Lower lobe of right lung (tissue), 2 donors: ENCODE data around the gene SMG9. TPM values are rescaled to one million over a fixed set of nuclear protein-coding genes. Genes with fewer than 3 reads are reported as not detected.

Experiments used
- ATAC-seq, 2 donors: fragments of 200-7000 bp; cut with Tn5 transposase; one replicate each; pipeline ENCODE4 v1.9.1; 2020 to 2022; ENCODE audit warnings: mild to moderate bottlenecking in 2 of 2, moderate library complexity in 2 of 2
- DNase-seq: peaks from one replicate; pipeline ENCODE4 v3.0.0-alpha.2; 2020
- H3K27ac ChIP-seq: fragments of 200-600 bp; one replicate; pipeline ENCODE4 v1.8.0; 2022
- H3K27me3 ChIP-seq: fragments of 200-600 bp; one replicate; pipeline ENCODE4 v1.8.0; 2022; ENCODE audit warnings: low read depth
- H3K36me3 ChIP-seq: fragments of 200-600 bp; one replicate; pipeline ENCODE4 v1.8.0; 2022; ENCODE audit warnings: mild to moderate bottlenecking
- H3K4me1 ChIP-seq: fragments of 200-600 bp; one replicate; pipeline ENCODE4 v1.8.0; 2022
- H3K4me3 ChIP-seq: fragments of 200-600 bp; one replicate; pipeline ENCODE4 v1.8.0; 2022; ENCODE audit warnings: mild to moderate bottlenecking
- H3K9me3 ChIP-seq: fragments of 200-600 bp; one replicate; pipeline ENCODE4 v1.8.0; 2022
- intact Hi-C: fragments of 100-400 bp; cut with DNase I; formaldehyde crosslinking; loops from one replicate; pipeline ENCODE4 v1.11.0; 2022
- total RNA-seq: library from RNA; stranded (reverse); fragmentation: NEBNext Ultra II Directional; extraction: Animal tissue kit (Norgen Biotek cat#: 25700); gene quantifications from one replicate; pipeline ENCODE4 v1.2.1, GENCODE V29; 2021
- TF ChIP-seq, protein P1 (sequence below): fragments of 200-600 bp; IDR thresholded peaks from one replicate; pipeline ENCODE4 v1.8.0; 2022; ENCODE audit warnings: antibody characterized with exemption, mild to moderate bottlenecking
- donor health status: DM: no; HTN: yes; CAD: no; lungs with severe emphysema.

The SMG9 gene
- total RNA-seq, 1 donor from 2014 or later = 47.3 TPM

GRCh38 chr19:43725468-43725867 is 29.3 kb downstream of the SMG9 start:
- Histone ChIP-seq H3K27ac (no peak overlapping the region), H3K36me3 (peaks cover 26% of the 10 kb centered on the region), H3K4me3 (no peak overlapping the region), H3K9me3 (no peaks in the 10 kb centered on the region), H3K4me1 (peaks cover 9% of the 10 kb centered on the region), H3K27me3 (no peaks in the 10 kb centered on the region)
- TF ChIP-seq, protein P1, sequence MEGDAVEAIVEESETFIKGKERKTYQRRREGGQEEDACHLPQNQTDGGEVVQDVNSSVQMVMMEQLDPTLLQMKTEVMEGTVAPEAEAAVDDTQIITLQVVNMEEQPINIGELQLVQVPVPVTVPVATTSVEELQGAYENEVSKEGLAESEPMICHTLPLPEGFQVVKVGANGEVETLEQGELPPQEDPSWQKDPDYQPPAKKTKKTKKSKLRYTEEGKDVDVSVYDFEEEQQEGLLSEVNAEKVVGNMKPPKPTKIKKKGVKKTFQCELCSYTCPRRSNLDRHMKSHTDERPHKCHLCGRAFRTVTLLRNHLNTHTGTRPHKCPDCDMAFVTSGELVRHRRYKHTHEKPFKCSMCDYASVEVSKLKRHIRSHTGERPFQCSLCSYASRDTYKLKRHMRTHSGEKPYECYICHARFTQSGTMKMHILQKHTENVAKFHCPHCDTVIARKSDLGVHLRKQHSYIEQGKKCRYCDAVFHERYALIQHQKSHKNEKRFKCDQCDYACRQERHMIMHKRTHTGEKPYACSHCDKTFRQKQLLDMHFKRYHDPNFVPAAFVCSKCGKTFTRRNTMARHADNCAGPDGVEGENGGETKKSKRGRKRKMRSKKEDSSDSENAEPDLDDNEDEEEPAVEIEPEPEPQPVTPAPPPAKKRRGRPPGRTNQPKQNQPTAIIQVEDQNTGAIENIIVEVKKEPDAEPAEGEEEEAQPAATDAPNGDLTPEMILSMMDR = no peak
- intact Hi-C loops = no loop called here
- no peak for DNase-seq
- no peak for ATAC-seq

DNA sequence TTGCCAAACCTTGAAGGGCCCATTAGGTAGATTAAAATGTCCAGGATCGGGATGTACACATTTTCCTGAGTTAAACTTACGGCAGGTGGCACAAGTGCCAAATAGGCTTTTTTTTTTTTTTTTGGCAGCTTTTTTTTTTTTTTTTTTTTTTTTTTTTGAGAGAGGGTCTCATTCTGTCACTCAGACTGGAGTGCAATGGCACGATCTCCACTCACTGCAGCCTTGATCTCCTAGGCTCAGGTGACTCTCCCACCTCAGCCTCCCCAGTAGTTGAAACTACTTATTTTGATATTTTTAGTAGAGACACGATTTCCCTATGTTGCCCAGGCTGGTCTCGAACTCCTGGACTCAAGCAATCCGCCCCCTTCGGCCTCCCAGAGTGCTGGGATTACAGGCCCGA is 29.9 kb downstream of the SMG9 start:
- Histone ChIP-seq H3K27ac (no peak overlapping the region), H3K36me3 (peaks cover 20% of the 10 kb centered on the region), H3K4me3 (no peak overlapping the region), H3K4me1 (peaks cover 9% of the 10 kb centered on the region), H3K27me3 (no peaks in the 10 kb centered on the region), H3K9me3 (no peaks in the 10 kb centered on the region)
- DNase-seq = no peak
- TF ChIP-seq, protein P1 = no peak
- intact Hi-C loops = no loop called here
- no peak for ATAC-seq

GRCh38 chr19:43723588-43723987 is 31.2 kb downstream of the SMG9 start:
- intact Hi-C loops = no loop called here
- H3K4me1 ChIP-seq = peaks cover 9% of the 10 kb centered on the region
- TF ChIP-seq, protein P1 = peak; percentile 30
- peaks cover 7% of the 10 kb centered on the region for H3K36me3 ChIP-seq
- H3K27me3 ChIP-seq = no peaks in the 10 kb centered on the region
- H3K9me3 ChIP-seq = no peaks in the 10 kb centered on the region
- DNase-seq (no peak), ATAC-seq (no peak)
- H3K27ac ChIP-seq = no peak overlapping the region
- no peak overlapping the region for H3K4me3 ChIP-seq

GRCh38 chr19:43721469-43722048 is 33.2 kb downstream of the SMG9 start:
- ATAC-seq = no peak
- TF ChIP-seq, protein P1 = no peak

GRCh38 chr19:43720936-43721335 is 33.8 kb downstream of the SMG9 start:
- ATAC-seq (no peak), DNase-seq (no peak)
- no peak overlapping the region for H3K27ac ChIP-seq
- TF ChIP-seq, protein P1 = no peak
- no peak overlapping the region for H3K4me3 ChIP-seq
- H3K9me3 ChIP-seq = no peaks in the 10 kb centered on the region
- H3K27me3 ChIP-seq = no peaks in the 10 kb centered on the region
- intact Hi-C loops = no loop called here
- no peaks in the 10 kb centered on the region for H3K36me3 ChIP-seq
- H3K4me1 ChIP-seq = peaks cover 9% of the 10 kb centered on the region

More at GRCh38 chr19:43721469-43722048, 33.2 kb downstream of the SMG9 start:
- H3K27ac ChIP-seq = no peak overlapping the region
- peaks cover 9% of the 10 kb centered on the region for H3K4me1 ChIP-seq
- intact Hi-C loops = no loop called here
- no peaks in the 10 kb centered on the region for H3K27me3 ChIP-seq
- no peak overlapping the region for H3K4me3 ChIP-seq
- H3K9me3 ChIP-seq = no peaks in the 10 kb centered on the region
- H3K36me3 ChIP-seq = no peaks in the 10 kb centered on the region
- no peak for DNase-seq
